ENCODE data around the gene ZMYND12.
A peak's percentile ranks its signal among the peaks of the same experiment; 100 is the strongest.

Gene ZMYND12

DNA sequence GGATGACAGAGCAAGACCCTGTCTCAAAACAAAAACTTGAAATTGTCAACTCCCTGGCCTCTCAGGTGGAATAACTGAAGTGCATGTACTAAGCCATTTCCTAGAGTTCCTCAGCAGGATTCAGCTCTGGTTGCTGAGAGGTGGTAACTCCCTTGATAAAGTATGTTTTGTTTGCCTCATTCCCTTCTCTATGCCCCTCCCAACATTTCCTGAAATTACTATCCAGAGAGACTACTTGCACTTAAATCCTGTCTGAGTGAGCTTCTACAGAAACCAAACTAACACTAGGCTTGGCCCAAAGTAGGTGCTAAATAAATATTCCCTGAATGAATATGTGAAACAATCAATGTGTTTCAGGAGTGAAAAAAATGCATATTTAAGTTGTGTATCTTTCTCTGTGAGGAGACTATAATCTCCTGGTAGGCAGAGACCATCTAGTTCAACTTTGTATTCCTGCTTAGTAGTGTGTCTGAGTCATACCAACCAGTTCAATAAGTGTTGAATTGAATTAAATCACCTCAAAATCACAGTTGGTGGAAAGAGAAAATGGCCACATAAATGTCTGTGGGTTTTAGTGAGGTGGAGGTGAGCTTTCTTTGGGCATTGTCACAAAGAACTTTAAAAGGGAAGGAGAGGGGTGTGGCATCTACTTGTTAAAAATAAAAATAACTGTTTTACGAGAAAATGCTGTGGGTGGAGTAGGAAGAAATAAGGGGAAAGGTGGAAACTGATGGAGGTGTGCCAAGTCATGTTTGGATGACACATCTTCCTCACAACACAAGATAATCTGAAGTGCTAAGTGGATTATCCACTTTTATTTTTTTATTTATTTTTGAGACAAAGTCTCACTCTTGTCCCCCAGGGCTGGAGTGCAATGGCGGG lies 62.6 kb downstream of the ZMYND12 start:
- Histone ChIP-seq H3K27ac (ENCODE audit: low read depth, low read length, severe bottlenecking) (no peak overlapping the region), H3K36me3 (ENCODE audit: control insufficient read depth, insufficient read depth, low read length) (no peaks in the 10 kb centered on the region), H3K4me1 (ENCODE audit: control insufficient read depth, insufficient read depth, low read length, poor library complexity, severe bottlenecking) (no peaks in the 10 kb centered on the region), H3K4me3 (ENCODE audit: extremely low read depth, insufficient read depth, low read length, poor library complexity, severe bottlenecking) (no peak overlapping the region), H3K9me3 (ENCODE audit: control insufficient read depth, low read length) (no peaks in the 10 kb centered on the region)
- 83 to 100% methylated on average over 1 of the region's 2 CpGs for WGBS, 2 experiments (ENCODE audit: insufficient coverage in 2 of 2)

DNA sequence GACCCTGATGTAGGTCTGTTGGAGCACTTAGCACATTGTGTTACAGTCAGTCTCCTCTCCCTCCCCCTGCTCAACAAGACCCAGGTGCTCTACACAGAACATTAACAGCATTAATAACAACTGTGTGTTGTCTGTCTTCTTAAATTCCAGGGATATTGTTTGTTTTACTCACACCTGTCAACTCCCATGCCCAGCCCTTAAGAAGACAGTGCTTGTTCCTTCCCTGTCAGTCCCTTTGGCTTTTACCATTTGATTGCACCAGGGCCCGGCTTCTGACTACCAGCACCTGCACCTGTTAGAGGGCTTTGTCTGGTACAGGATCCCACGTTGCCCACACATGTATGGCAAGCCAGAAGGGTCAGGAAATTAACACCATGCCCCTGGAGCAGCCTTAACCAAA lies 63.6 kb downstream of the ZMYND12 start:
- H3K4me3 ChIP-seq (ENCODE audit: extremely low read depth, insufficient read depth, low read length, poor library complexity, severe bottlenecking), result no peak overlapping the region
- no peak overlapping the region for H3K27ac ChIP-seq (ENCODE audit: low read depth, low read length, severe bottlenecking)
- no peaks in the 10 kb centered on the region for H3K9me3 ChIP-seq (ENCODE audit: control insufficient read depth, low read length)
- no peaks in the 10 kb centered on the region for H3K4me1 ChIP-seq (ENCODE audit: control insufficient read depth, insufficient read depth, low read length, poor library complexity, severe bottlenecking)
- WGBS, 2 experiments (ENCODE audit: insufficient coverage in 2 of 2), result 69 to 88% methylated on average over 1 to 2 of the region's 2 CpGs
- no peaks in the 10 kb centered on the region for H3K36me3 ChIP-seq (ENCODE audit: control insufficient read depth, insufficient read depth, low read length)

DNA sequence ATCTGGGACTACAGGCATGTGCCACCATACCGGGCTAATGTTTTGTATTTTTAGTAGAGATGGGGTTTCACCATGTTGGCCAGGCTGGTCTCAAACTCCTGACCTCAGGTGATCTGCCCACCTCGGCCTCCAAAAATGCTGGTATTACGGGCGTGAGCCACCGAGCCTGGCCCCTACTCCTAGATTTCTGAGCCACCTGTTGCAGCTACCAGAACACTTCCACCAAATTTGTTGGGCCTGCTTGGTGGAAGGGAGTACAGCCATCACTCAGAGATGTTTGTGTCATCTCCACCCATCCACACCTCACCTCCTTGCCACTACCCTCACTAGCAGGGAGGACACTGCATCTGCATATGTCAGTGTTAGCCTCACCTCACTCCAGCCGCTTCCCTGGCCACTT lies 69.8 kb downstream of the ZMYND12 start:
- Histone ChIP-seq H3K9me3 (ENCODE audit: control insufficient read depth, low read length) (no peaks in the 10 kb centered on the region), H3K27ac (ENCODE audit: low read depth, low read length, severe bottlenecking) (no peak overlapping the region), H3K4me3 (ENCODE audit: extremely low read depth, insufficient read depth, low read length, poor library complexity, severe bottlenecking) (no peak overlapping the region), H3K36me3 (ENCODE audit: control insufficient read depth, insufficient read depth, low read length) (no peaks in the 10 kb centered on the region), H3K4me1 (ENCODE audit: control insufficient read depth, insufficient read depth, low read length, poor library complexity, severe bottlenecking) (no peaks in the 10 kb centered on the region)
- WGBS, 2 experiments (ENCODE audit: insufficient coverage in 2 of 2), result 83 to 96% methylated on average over 4 to 5 of the region's 6 CpGs

DNA sequence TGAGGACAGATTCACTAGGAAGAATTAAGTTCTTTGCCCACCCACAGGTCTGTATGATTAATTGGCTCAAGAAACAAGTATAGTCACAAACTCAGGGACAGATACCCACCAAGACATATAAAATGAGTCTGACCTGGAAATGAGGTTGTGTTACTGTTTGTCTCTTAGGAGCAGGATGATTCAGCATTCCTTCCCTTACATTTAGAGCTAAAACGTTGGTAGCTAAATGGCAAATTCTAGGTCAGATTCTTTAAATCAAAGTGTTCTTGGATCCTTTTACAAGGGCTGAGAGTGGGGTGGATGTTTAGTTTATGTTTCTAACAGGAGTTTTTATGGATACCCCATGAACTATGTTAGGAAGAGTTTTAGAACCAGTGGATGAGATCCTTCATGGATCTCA lies 70.5 kb downstream of the ZMYND12 start:
- H3K4me3 ChIP-seq (ENCODE audit: extremely low read depth, insufficient read depth, low read length, poor library complexity, severe bottlenecking), result no peak overlapping the region
- no CpG with 5 or more reads among the region's 1 CpG for WGBS, 2 experiments (ENCODE audit: insufficient coverage in 2 of 2)
- no peaks in the 10 kb centered on the region for H3K9me3 ChIP-seq (ENCODE audit: control insufficient read depth, low read length)
- H3K4me1 ChIP-seq (ENCODE audit: control insufficient read depth, insufficient read depth, low read length, poor library complexity, severe bottlenecking), result no peaks in the 10 kb centered on the region
- H3K27ac ChIP-seq (ENCODE audit: low read depth, low read length, severe bottlenecking), result no peak overlapping the region
- no peaks in the 10 kb centered on the region for H3K36me3 ChIP-seq (ENCODE audit: control insufficient read depth, insufficient read depth, low read length)

DNA sequence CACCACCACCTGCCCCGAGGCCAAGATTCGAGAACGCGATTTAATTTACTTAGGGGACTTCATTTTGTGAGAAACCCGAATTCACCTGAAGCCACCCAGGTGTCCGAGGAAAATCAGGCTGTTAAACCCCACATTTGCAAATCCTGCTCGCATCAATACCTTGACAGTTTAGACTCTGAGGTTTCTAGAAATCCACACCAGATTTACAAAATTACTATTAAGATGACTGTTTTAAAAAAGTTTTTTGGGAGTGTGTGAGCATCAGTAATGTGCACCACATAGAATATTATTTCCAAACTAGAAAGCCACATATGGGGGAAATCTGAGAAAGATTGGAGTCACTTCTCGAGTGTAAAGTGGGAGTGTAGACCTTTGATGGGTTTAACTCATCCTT lies 74.5 kb downstream of the ZMYND12 start:
- H3K4me3 ChIP-seq (ENCODE audit: extremely low read depth, insufficient read depth, low read length, poor library complexity, severe bottlenecking), result peak overlapping the region; percentile 27
- no peaks in the 10 kb centered on the region for H3K9me3 ChIP-seq (ENCODE audit: control insufficient read depth, low read length)
- no peak overlapping the region for H3K27ac ChIP-seq (ENCODE audit: low read depth, low read length, severe bottlenecking)
- 12 to 13% methylated on average over 5 to 6 of the region's 8 CpGs for WGBS, 2 experiments (ENCODE audit: insufficient coverage in 2 of 2)
- H3K4me1 ChIP-seq (ENCODE audit: control insufficient read depth, insufficient read depth, low read length, poor library complexity, severe bottlenecking), result no peaks in the 10 kb centered on the region
- no peaks in the 10 kb centered on the region for H3K36me3 ChIP-seq (ENCODE audit: control insufficient read depth, insufficient read depth, low read length)

DNA sequence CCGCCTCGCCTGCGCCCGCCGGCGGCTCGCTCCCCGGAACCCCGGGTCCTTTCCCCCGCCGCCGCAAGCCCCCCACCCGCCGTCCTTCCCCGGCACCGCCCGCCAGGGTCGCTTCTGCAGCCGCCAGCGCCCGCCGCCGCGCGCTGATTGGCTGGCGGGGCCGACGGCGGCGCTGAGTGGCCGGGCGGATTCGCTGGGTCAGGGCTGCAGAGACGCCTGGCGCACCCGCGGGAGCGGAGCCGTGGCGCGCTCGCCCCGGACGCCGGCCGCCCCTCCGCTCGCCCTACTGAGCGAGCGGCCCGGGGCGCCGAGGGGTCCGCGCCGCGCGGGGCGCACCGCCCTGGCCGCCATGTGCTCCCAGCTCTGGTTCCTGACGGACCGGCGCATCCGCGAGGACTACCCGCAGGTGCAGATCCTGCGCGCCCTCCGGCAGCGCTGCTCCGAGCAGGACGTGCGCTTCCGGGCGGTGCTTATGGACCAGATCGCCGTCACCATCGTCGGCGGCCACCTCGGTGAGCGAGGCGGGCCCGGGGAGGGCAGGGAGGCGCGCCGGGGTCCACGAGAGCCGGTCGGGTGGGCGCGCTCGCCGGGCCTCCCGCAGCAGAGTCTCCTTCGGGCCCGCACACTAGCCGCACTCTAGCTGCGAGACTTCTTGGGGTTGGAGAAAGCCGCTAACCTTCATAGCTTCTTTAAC lies 75.1 kb downstream of the ZMYND12 start, which contains the start of gene RIMKLA:
Gene RIMKLA (plus strand): TSS at position 207 of the 694 bp plus-strand sequence. CDS start 143 bp downstream, at position 350.
- no peaks in the 10 kb centered on the region for H3K4me1 ChIP-seq (ENCODE audit: control insufficient read depth, insufficient read depth, low read length, poor library complexity, severe bottlenecking)
- peak within 1 kb of the TSS; percentile 33 for H3K4me3 ChIP-seq (ENCODE audit: extremely low read depth, insufficient read depth, low read length, poor library complexity, severe bottlenecking)
- no peaks in the 10 kb centered on the region for H3K9me3 ChIP-seq (ENCODE audit: control insufficient read depth, low read length)
- no peaks in the 10 kb centered on the region for H3K36me3 ChIP-seq (ENCODE audit: control insufficient read depth, insufficient read depth, low read length)
- H3K27ac ChIP-seq (ENCODE audit: low read depth, low read length, severe bottlenecking), result no peak within 1 kb of the TSS
- WGBS, 2 experiments (ENCODE audit: insufficient coverage in 2 of 2), result 0 to 1% methylated on average over 63 to 68 of the region's 101 CpGs

All from mesodermal cell (in vitro differentiated cells).